K562 (cell line): ENCODE results near the gene SART1. TPM values are rescaled to one million over a fixed set of nuclear protein-coding genes. Genes with fewer than 3 reads are reported as not detected.

Source experiments
- ATAC-seq: fragments of 200-7000 bp; cut with Tn5 transposase; 3 replicates; pipeline ENCODE4 v1.9.1; 2020; ENCODE audit warnings: moderate library complexity
- BruUV-seq: library from RNA; stranded (reverse); fragments of 400-500 nt; replicated peaks from 2 replicates; lab custom pipeline; 2021; lab: Mats Ljungman, UMichigan
- CTCF ChIA-PET: fragments of 300-600 bp; formaldehyde crosslinking; extraction: SDS; loops from one replicate; lab custom pipeline; 2021; ENCODE audit warnings: low intra/inter-chr PET ratio; lab: Yijun Ruan, JAX
- POLR2A ChIA-PET: fragments of 300-600, 350-650 bp; sonication (Branson Sonifier 250); formaldehyde crosslinking; extraction: SDS; loops from one replicate; lab custom pipeline; 2021; ENCODE audit warnings: antibody characterized with exemption, inconsistent platforms; lab: Yijun Ruan, JAX
- DNase-seq, 4 experiments: peaks; one replicate each; pipeline versions ENCODE4 v3.0.0 to v3.0.0-alpha.2; 2011 to 2018; ENCODE audit warnings: low spot score in 3 of 4, mixed read lengths in 3 of 4; ENCODE audit errors: extremely low read depth in 1 of 4
- FAIRE-seq: peaks from 2 replicates; lab custom pipeline; 2011; peaks lifted over from hg19 to GRCh38; lab: Jason Lieb, UNC
- H2AFZ ChIP-seq: 2 replicates; pipeline ENCODE4 v1.6.0; 2011; ENCODE audit warnings: low read depth, low read length, control low read depth, inconsistent platforms
- H3K27ac ChIP-seq: fragments of 200-600 bp; 3 replicates; pipeline ENCODE4 v1.8.0; 2011; ENCODE audit warnings: low read depth, mild to moderate bottlenecking, control low read depth, inconsistent platforms, low read length, moderate library complexity, mixed read lengths; ENCODE audit errors: extremely low read depth
- H3K27me3 ChIP-seq, 2 experiments: fragments of 300-600 bp in 1 of 2; 2 replicates in 1 of 2; 3 replicates in 1 of 2; pipeline versions ENCODE4 v1.6.0 to v1.8.0; 2011; ENCODE audit warnings: inconsistent platforms in 2 of 2, low read length in 2 of 2, mild to moderate bottlenecking in 1 of 2, mixed read lengths in 1 of 2, moderate library complexity in 1 of 2; ENCODE audit not compliant: control insufficient read depth in 2 of 2, insufficient read depth in 2 of 2
- H3K36me3 ChIP-seq: fragments of 300-600 bp; 3 replicates; pipeline ENCODE4 v1.8.0; 2011; ENCODE audit warnings: mild to moderate bottlenecking, low read length, inconsistent platforms; ENCODE audit not compliant: control insufficient read depth, insufficient read depth
- H3K4me1 ChIP-seq, 2 experiments: fragments of 200-600 bp in 1 of 2; replicated peaks in 1 of 2; 2 replicates in 1 of 2; 3 replicates in 1 of 2; pipeline versions ENCODE4 v1.5.1 to v1.8.0; 2011; ENCODE audit warnings: inconsistent platforms in 2 of 2, low read length in 2 of 2, mild to moderate bottlenecking in 1 of 2, mixed read lengths in 1 of 2, moderate library complexity in 1 of 2; ENCODE audit not compliant: control insufficient read depth in 2 of 2, insufficient read depth in 2 of 2
- H3K4me2 ChIP-seq: 2 replicates; pipeline ENCODE4 v1.6.1; 2011; ENCODE audit warnings: low read length, control low read depth, inconsistent platforms, mixed read lengths; ENCODE audit not compliant: insufficient read depth
- H3K4me3 ChIP-seq: fragments of 200-600 bp; sonication (generic), shearing (Covaris generic); 2 replicates; pipeline ENCODE4 v1.5.1; 2016; ENCODE audit warnings: control low read depth, inconsistent platforms
- H3K79me2 ChIP-seq: fragments of 200-600 bp; 3 replicates; pipeline ENCODE4 v1.8.0; 2011; ENCODE audit warnings: low read length, inconsistent platforms; ENCODE audit not compliant: control insufficient read depth, insufficient read depth
- H3K9ac ChIP-seq, 2 experiments: 2 replicates each; pipeline versions ENCODE4 v1.6.0 to v1.6.1; 2011; ENCODE audit warnings: low read depth in 2 of 2, low read length in 2 of 2, control low read depth in 1 of 2, inconsistent platforms in 1 of 2, mild to moderate bottlenecking in 1 of 2, mixed read lengths in 1 of 2; ENCODE audit not compliant: insufficient read depth in 1 of 2
- H3K9me1 ChIP-seq: one replicate; pipeline ENCODE4 v1.6.0; 2011; ENCODE audit warnings: inconsistent platforms, mild to moderate bottlenecking, low read length, moderate library complexity; ENCODE audit not compliant: control insufficient read depth, insufficient read depth
- H3K9me3 ChIP-seq: replicated peaks from 2 replicates; pipeline ENCODE4 v1.5.1; 2011; ENCODE audit warnings: low read depth, low read length, inconsistent platforms; ENCODE audit not compliant: control insufficient read depth, insufficient read depth
- H4K20me1 ChIP-seq: replicated peaks from 2 replicates; pipeline ENCODE4 v1.6.1; 2011; ENCODE audit warnings: low read length, inconsistent platforms, mixed read lengths; ENCODE audit not compliant: control insufficient read depth, insufficient read depth
- CCAR2 ChIP-seq: fragments of 200-400 bp; formaldehyde crosslinking; IDR thresholded peaks from 2 replicates; pipeline ENCODE4 v1.6.1; 2017; ENCODE audit warnings: mild to moderate bottlenecking, low read depth, low read length
- CHD4 ChIP-seq: fragments of 200-600 bp; sonication (generic); IDR thresholded peaks from 3 replicates; pipeline ENCODE4 v1.6.1; 2012; ENCODE audit warnings: low read depth, mild to moderate bottlenecking, mixed read lengths, low read length, inconsistent platforms; ENCODE audit not compliant: insufficient read depth, insufficient replicate concordance, poor library complexity, severe bottlenecking
- DDX20 ChIP-seq: fragments of 450-650 bp; IDR thresholded peaks from 2 replicates; pipeline ENCODE4 v1.6.1; 2016; ENCODE audit warnings: missing genetic modification characterization, low read depth, mild to moderate bottlenecking, missing compliant biosample characterization, moderate library complexity
- FOS ChIP-seq: IDR thresholded peaks from 3 replicates; pipeline ENCODE4 v1.6.1; 2011; ENCODE audit not compliant: insufficient read length; ENCODE audit errors: extremely low read depth
- HDAC6 ChIP-seq: IDR thresholded peaks from 2 replicates; pipeline ENCODE4 v1.6.1; 2012; ENCODE audit warnings: low read depth, mild to moderate bottlenecking, control low read depth, inconsistent platforms, low read length, moderate library complexity
- MTA1 ChIP-seq: fragments of 450-650 bp; IDR thresholded peaks from 2 replicates; pipeline ENCODE4 v1.6.1; 2017; ENCODE audit warnings: borderline replicate concordance
- NBN ChIP-seq: fragments of 450-650 bp; IDR thresholded peaks from 2 replicates; pipeline ENCODE4 v1.6.1; 2016; ENCODE audit warnings: low read depth, mild to moderate bottlenecking
- NRF1 ChIP-seq, 2 experiments: fragments of 450-650 bp; IDR thresholded peaks in 1 of 2; conservative IDR thresholded peaks in 1 of 2; 2 replicates each; pipeline ENCODE4 v1.6.1; 2014; ENCODE audit warnings: mild to moderate bottlenecking in 2 of 2
- POLR2H ChIP-seq: IDR thresholded peaks from 2 replicates; pipeline ENCODE4 v1.6.1; 2016; ENCODE audit warnings: missing genetic modification characterization, low read depth, mild to moderate bottlenecking, control low read depth, missing compliant biosample characterization, moderate library complexity
- PPARD ChIP-seq: fragments of 250-450 bp; sonication (Bioruptor Pico); IDR thresholded peaks from 2 replicates; pipeline ENCODE4 v1.8.0; 2022; ENCODE audit warnings: inconsistent platforms, mild to moderate bottlenecking, moderate library complexity
- RB1 ChIP-seq: fragments of 450-650 bp; IDR thresholded peaks from 2 replicates; pipeline ENCODE4 v1.6.1; 2017; ENCODE audit warnings: low read depth, mild to moderate bottlenecking
- ZNF561 ChIP-seq: fragments of 450-650 bp; formaldehyde crosslinking; conservative IDR thresholded peaks from 2 replicates; pipeline ENCODE4 v1.4.0; 2020; ENCODE audit warnings: mild to moderate bottlenecking, moderate library complexity
- ZNF584 ChIP-seq: fragments of 200-800 bp; sonication (Bioruptor generic); IDR thresholded peaks from 2 replicates; pipeline ENCODE4 v1.6.1; 2016; ENCODE audit warnings: low read depth, mild to moderate bottlenecking, missing genetic modification characterization, missing compliant biosample characterization
- ZNF785 ChIP-seq: fragments of 250-450 bp; sonication (Bioruptor Pico); IDR thresholded peaks from 2 replicates; pipeline ENCODE4 v1.4.0; 2020; ENCODE audit warnings: mild to moderate bottlenecking
- WGBS: fragments of 100-300 bp; shearing (Covaris generic); methylation state at CpG from one replicate; pipeline ENCODE4 v1.1.6; 2016; ENCODE audit warnings: low coverage, mixed read lengths; ENCODE audit not compliant: insufficient coverage; ENCODE audit errors: missing lambda C conversion rate; 5-methylcytosine and 5-hydroxymethylcytosine counted together
- in situ Hi-C: fragments of 300-500 bp; cut with MboI; formaldehyde crosslinking; loops from 4 replicates; pipeline ENCODE4 v1.15.0; 2018; ENCODE audit warnings: inconsistent platforms, mixed read lengths
- intact Hi-C: fragments of 100-400 bp; cut with micrococcal nuclease; formaldehyde crosslinking; loops from 2 replicates; pipeline ENCODE4 v1.14.2; 2022
- polyA plus RNA-seq, 8 experiments: library from polyadenylated mRNA; depleted of rRNA in 4 of 8; stranded (reverse) in 5 of 8; unstranded in 3 of 8; fragments of >200 nt; fragmentation: Nextera tagmentation in 2 of 8; fragmentation: Illumina TruSeq in 1 of 8; extraction: Ambion mirVana in 2 of 8; extraction: Trizol in 1 of 8; gene quantifications; 2 replicates each; pipeline versions ENCODE4 v1.2.1 to v1.2.3, GENCODE V29; 2011 to 2014; ENCODE audit warnings: inconsistent platforms in 1 of 8, missing spikeins in 1 of 8
- total RNA-seq, 7 experiments: library from RNA; depleted of rRNA in 6 of 7; stranded (reverse); fragments of >200 nt in 6 of 7; fragmentation: Illumina TruSeq in 2 of 7; extraction: Trizol in 2 of 7; gene quantifications; 2 replicates each; pipeline versions ENCODE4 v1.2.1 to v1.2.3, GENCODE V29; 2011 to 2021; ENCODE audit warnings: low replicate concordance in 1 of 7
- TF ChIP-seq, protein P1 (sequence below), 3 experiments: IDR thresholded peaks in 2 of 3; conservative IDR thresholded peaks in 1 of 3; 2 replicates each; pipeline ENCODE4 v1.5.1; 2011 to 2012; ENCODE audit warnings: low read length in 3 of 3, mild to moderate bottlenecking in 3 of 3, control low read depth in 2 of 3, improper control_type of control experiment in 1 of 3, inconsistent platforms in 1 of 3, low read depth in 1 of 3, mixed read lengths in 1 of 3, moderate library complexity in 1 of 3; ENCODE audit not compliant: insufficient read depth in 2 of 3
- TF ChIP-seq, protein P2 (sequence below): conservative IDR thresholded peaks from 2 replicates; pipeline ENCODE4 v1.6.1; 2011; ENCODE audit warnings: low read depth, mild to moderate bottlenecking, low read length; ENCODE audit not compliant: control insufficient read depth
- TF ChIP-seq, protein P3 (sequence below): fragments of 250-450 bp; sonication (Bioruptor Pico); IDR thresholded peaks from 2 replicates; pipeline ENCODE4 v1.4.0; 2020; ENCODE audit warnings: mild to moderate bottlenecking, moderate library complexity

Gene SART1
- total and polyA plus RNA-seq, 9 of the 15 experiments (the other 6 are each of a cell fraction or from before 2014, with no cell fraction given) = 4.8 to 84.1 (median 31.7) TPM

- in situ Hi-C loops = no loop called here
- peak; percentile 82 for ATAC-seq
- Histone ChIP-seq H2AFZ (peak overlapping the region; percentile 99), H3K4me1 (peaks cover 26 to 28% of the 10 kb centered on the region in 2 experiments; a peak in 4 of 5 replicates), H3K9me1 (no peaks in the 10 kb centered on the region), H3K9me3 (no peaks in the 10 kb centered on the region), H4K20me1 (peaks cover 3% of the 10 kb centered on the region; the same call in 1 of the 2 replicates), H3K79me2 (peaks cover 47% of the 10 kb centered on the region), H3K27ac (peak overlapping the region; percentile 99), H3K27me3 (no peaks in the 10 kb centered on the region), H3K4me2 (peak overlapping the region; percentile 100), H3K9ac (peak overlapping the region; percentile 98), H3K36me3 (peaks cover 56% of the 10 kb centered on the region), H3K4me3 (peak overlapping the region; percentile 95)
- DNase-seq = peak in 3 of 4 experiments; percentile 84 to 93 (median 93)
- intact Hi-C loops = loop anchor here (2.0 to 5.0 kb wide), 2 partner anchors 42 to 65 kb away; partner anchors contain the start of gene SART1
- no TSS peak for BruUV-seq
- ChIA-PET POLR2A (interaction anchor here (0.6 to 1.5 kb wide), 10 partner anchors 11 to 291 kb away, joined by 3 to 9 read pairs (median 3); partner anchors contain the start of genes CCDC85B and KAT5), CTCF (interaction anchor here (0.7 kb wide), 1 partner anchor 464 kb away, joined by 3 read pairs; no protein-coding TSS in a partner anchor)
- WGBS = 0% methylated on average over 11 of the region's 40 CpGs
- no peak for FAIRE-seq
- no peak; the same call in 1 of the 2 replicates for TF ChIP-seq POLR2H (tag)
- TF ChIP-seq CHD4 = no peak
- TF ChIP-seq ZNF785 (CRISPR knock-in tag) = no peak
- no peak for TF ChIP-seq PPARD (CRISPR knock-in tag)
- peak; percentile 44; the same call in 1 of the 2 replicates for TF ChIP-seq RB1
- TF ChIP-seq NRF1 (conservative IDR thresholded peaks at IDR 0.05 in 1 of 2, IDR thresholded peaks at IDR 0.05 in 1 of 2) = peak; percentile 56 to 65; a peak in 2 of 4 replicates
- TF ChIP-seq, protein P1, sequence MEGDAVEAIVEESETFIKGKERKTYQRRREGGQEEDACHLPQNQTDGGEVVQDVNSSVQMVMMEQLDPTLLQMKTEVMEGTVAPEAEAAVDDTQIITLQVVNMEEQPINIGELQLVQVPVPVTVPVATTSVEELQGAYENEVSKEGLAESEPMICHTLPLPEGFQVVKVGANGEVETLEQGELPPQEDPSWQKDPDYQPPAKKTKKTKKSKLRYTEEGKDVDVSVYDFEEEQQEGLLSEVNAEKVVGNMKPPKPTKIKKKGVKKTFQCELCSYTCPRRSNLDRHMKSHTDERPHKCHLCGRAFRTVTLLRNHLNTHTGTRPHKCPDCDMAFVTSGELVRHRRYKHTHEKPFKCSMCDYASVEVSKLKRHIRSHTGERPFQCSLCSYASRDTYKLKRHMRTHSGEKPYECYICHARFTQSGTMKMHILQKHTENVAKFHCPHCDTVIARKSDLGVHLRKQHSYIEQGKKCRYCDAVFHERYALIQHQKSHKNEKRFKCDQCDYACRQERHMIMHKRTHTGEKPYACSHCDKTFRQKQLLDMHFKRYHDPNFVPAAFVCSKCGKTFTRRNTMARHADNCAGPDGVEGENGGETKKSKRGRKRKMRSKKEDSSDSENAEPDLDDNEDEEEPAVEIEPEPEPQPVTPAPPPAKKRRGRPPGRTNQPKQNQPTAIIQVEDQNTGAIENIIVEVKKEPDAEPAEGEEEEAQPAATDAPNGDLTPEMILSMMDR (IDR thresholded peaks at IDR 0.05 in 2 of 3, conservative IDR thresholded peaks at IDR 0.05 in 1 of 3; ENCODE audit: insufficient read depth in 2 of 3, low read depth in 1 of 3, low read length in 3 of 3) = peak in 1 of 3 experiments; percentile 17; a peak in 1 of 6 replicates
- no peak for TF ChIP-seq NBN
- no peak for TF ChIP-seq ZNF584 (CRISPR knock-in tag)
- no peak for TF ChIP-seq DDX20
- TF ChIP-seq FOS = no peak
- no peak for TF ChIP-seq CCAR2
- TF ChIP-seq, protein P2, sequence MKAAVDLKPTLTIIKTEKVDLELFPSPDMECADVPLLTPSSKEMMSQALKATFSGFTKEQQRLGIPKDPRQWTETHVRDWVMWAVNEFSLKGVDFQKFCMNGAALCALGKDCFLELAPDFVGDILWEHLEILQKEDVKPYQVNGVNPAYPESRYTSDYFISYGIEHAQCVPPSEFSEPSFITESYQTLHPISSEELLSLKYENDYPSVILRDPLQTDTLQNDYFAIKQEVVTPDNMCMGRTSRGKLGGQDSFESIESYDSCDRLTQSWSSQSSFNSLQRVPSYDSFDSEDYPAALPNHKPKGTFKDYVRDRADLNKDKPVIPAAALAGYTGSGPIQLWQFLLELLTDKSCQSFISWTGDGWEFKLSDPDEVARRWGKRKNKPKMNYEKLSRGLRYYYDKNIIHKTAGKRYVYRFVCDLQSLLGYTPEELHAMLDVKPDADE = no peak; the same call in 1 of the 2 replicates
- TF ChIP-seq, protein P3, sequence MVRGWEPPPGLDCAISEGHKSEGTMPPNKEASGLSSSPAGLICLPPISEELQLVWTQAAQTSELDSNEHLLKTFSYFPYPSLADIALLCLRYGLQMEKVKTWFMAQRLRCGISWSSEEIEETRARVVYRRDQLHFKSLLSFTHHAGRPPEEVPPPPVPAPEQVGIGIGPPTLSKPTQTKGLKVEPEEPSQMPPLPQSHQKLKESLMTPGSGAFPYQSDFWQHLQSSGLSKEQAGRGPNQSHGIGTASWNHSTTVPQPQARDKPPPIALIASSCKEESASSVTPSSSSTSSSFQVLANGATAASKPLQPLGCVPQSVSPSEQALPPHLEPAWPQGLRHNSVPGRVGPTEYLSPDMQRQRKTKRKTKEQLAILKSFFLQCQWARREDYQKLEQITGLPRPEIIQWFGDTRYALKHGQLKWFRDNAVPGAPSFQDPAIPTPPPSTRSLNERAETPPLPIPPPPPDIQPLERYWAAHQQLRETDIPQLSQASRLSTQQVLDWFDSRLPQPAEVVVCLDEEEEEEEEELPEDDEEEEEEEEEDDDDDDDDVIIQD (CRISPR knock-in tag) = no peak
- TF ChIP-seq HDAC6 = no peak
- TF ChIP-seq ZNF561 = no peak
- no peak for TF ChIP-seq MTA1
Observed at GRCh38 chr11:66002648-66003225, 41.2 kb downstream of the SART1 start.
